NB4 (cell line): ENCODE data around the gene TMSB4Y.

Experiments
- DNase-seq: peaks from one replicate; pipeline ENCODE4 v3.0.0; 2010; ENCODE audit warnings: low read depth
- H3K4me3 ChIP-seq: one replicate; pipeline ENCODE4 v1.5.1; 2011; ENCODE audit warnings: mild to moderate bottlenecking, low read depth, low read length, moderate library complexity
- MYC ChIP-seq: IDR thresholded peaks from 2 replicates; pipeline ENCODE4 v1.6.1; 2011; ENCODE audit warnings: low read depth, low read length
- POLR2A ChIP-seq: IDR thresholded peaks from 2 replicates; pipeline ENCODE4 v1.6.1; 2011; ENCODE audit warnings: mild to moderate bottlenecking; ENCODE audit not compliant: insufficient read length; ENCODE audit errors: extremely low read depth
- TF ChIP-seq, protein P1 (sequence below): IDR thresholded peaks from 2 replicates; pipeline ENCODE4 v1.6.1; 2011; ENCODE audit warnings: low read depth, low read length
- TF ChIP-seq, protein P2 (sequence below): IDR thresholded peaks from one replicate; pipeline ENCODE4 v1.5.1; 2012; ENCODE audit warnings: low read depth, low read length

The TMSB4Y gene

DNA sequence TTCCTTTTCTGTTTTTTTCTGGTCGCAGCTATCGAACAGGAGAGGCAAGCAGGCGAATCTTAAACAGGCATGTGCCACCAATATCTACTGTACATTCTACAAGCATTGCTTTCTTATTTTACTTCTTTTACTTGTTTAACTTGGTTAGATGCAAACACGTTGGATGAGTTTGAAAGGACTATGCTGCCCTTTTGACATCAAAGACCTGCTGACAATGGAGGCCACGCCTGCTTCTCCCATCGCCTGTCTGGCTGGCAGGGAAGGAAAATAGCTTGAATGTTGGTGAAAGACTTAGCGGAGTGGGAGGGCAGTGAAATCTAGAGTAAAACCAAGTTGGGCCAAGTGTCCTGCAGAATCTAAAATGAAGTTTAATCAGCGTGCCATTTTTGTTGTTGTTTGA lies 1.5 kb downstream of the TMSB4Y start:
- DNase-seq: no peak
- TF ChIP-seq, protein P1, sequence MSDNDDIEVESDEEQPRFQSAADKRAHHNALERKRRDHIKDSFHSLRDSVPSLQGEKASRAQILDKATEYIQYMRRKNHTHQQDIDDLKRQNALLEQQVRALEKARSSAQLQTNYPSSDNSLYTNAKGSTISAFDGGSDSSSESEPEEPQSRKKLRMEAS: no peak
- TF ChIP-seq MYC (no peak), POLR2A (no peak)
- TF ChIP-seq, protein P2, sequence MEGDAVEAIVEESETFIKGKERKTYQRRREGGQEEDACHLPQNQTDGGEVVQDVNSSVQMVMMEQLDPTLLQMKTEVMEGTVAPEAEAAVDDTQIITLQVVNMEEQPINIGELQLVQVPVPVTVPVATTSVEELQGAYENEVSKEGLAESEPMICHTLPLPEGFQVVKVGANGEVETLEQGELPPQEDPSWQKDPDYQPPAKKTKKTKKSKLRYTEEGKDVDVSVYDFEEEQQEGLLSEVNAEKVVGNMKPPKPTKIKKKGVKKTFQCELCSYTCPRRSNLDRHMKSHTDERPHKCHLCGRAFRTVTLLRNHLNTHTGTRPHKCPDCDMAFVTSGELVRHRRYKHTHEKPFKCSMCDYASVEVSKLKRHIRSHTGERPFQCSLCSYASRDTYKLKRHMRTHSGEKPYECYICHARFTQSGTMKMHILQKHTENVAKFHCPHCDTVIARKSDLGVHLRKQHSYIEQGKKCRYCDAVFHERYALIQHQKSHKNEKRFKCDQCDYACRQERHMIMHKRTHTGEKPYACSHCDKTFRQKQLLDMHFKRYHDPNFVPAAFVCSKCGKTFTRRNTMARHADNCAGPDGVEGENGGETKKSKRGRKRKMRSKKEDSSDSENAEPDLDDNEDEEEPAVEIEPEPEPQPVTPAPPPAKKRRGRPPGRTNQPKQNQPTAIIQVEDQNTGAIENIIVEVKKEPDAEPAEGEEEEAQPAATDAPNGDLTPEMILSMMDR: no peak
- H3K4me3 ChIP-seq: no peak overlapping the region

DNA sequence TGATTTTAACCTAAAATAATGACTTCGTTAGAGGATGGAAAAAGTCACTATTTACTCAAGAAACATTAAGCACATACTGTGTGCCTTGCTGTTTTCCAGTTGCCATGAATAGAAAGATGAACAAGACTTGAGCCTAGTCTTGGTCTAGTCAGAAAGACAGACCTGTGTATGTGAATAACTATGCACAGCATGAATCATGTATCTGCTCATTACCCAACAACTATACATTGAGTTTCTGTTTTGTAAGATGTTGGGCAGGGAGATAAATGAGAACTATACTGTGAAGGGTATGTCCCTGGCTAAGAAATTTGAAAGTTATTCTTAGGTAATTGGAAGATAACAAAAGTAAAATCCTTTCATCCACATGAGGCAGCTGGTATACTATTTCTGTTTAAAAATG lies 4.3 kb downstream of the TMSB4Y start:
- TF ChIP-seq, protein P1: no peak
- TF ChIP-seq, protein P2: no peak
- TF ChIP-seq MYC: no peak
- no peak for TF ChIP-seq POLR2A
- H3K4me3 ChIP-seq: no peak overlapping the region
- no peak for DNase-seq

DNA sequence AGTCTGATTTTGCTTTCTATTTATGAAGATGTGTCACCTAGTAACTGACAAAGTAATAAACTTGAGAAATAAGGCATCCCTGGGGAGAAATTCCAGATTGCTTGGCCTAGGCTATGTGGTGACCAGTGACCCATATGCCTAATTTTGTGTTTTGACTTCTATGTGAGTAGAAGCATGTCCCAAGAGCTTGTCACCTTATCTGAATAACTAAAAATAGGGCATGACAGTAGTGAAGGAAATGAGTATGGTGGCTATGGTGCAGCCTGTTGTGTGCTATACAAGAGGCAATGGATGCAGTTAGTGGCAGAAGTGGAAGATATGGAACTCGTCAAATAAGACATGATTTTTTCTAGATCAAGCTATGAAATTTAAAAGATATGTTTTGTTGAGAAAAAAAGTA lies 15.3 kb downstream of the TMSB4Y start:
- no peak for DNase-seq
- no peak overlapping the region for H3K4me3 ChIP-seq
- TF ChIP-seq, protein P2: no peak
- TF ChIP-seq, protein P1: no peak
- TF ChIP-seq POLR2A (no peak), MYC (no peak)

DNA sequence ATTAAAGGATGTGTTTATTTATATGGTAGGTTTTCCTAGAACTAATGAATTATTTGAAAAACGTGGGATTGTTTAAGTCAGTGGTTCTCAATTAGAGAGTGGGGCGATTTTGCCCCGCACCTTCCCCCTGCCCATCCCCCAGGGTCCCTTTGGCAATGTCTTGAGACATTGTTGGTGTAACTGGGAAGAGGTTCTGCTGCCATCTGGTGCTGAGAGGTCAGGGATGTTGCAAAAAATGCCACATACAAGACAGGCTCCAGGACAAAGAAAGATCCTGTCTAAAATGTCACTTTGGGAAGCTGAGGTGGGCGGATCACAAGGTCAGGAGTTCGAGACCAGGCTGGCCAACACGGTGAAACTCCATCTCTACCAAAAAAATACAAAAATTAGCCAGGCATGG lies 25.8 kb downstream of the TMSB4Y start:
- TF ChIP-seq MYC: no peak
- TF ChIP-seq, protein P1: no peak
- TF ChIP-seq, protein P2: no peak
- no peak for TF ChIP-seq POLR2A
- DNase-seq: no peak
- H3K4me3 ChIP-seq: no peak overlapping the region

DNA sequence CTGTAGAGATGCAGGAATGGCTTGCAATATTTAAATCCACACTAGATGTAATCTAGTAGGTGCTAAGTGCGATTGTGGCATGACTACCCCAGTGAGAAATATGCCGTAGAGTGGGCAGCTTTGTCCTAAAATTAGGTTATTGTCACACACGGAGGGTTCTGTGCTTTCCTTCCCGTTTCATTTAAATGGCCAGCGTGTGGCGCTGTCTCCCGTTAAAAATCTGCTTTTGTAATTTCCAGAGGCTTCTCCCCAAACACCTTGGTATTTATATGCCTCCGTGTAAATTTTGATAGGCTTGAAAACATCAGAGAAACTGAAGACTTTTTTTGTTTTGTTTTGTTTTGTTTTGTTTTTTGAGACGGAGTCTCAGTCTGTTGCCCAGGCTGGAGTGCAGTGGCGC lies 34.9 kb downstream of the TMSB4Y start:
- no peak overlapping the region for H3K4me3 ChIP-seq
- no peak for DNase-seq
- TF ChIP-seq POLR2A (no peak), MYC (no peak)
- TF ChIP-seq, protein P1: no peak
- TF ChIP-seq, protein P2: no peak
